Activated naive CD4-positive, alpha-beta T cell treated with anti-CD3 and anti-CD28 coated beads, Interleukin-2, amount 50 U/mL, for 72 hours (primary cell): ENCODE measurements around the gene TEX30. TPM values are rescaled to one million over a fixed set of nuclear protein-coding genes. Genes with fewer than 3 reads are reported as not detected.
A peak's percentile ranks its signal among the peaks of the same experiment; 100 is the strongest.

Experiments used
- ATAC-seq, 2 donors: fragments of 150-1000 bp; cut with Tn5 transposase; 2 replicates each; pipeline ENCODE4 v1.10.0; 2021; ENCODE audit warnings: mild to moderate bottlenecking in 2 of 2, moderate library complexity in 2 of 2
- DNase-seq, 2 donors: peaks; one replicate each; pipeline ENCODE4 v3.0.0; 2021 to 2022; ENCODE audit warnings: low spot score in 2 of 2
- H3K27ac Mint-ChIP-seq, 2 donors: one replicate each; pipeline ENCODE4 v1.8.0; 2022; ENCODE audit warnings: mild to moderate bottlenecking in 2 of 2, mixed read lengths in 2 of 2
- H3K36me3 Mint-ChIP-seq, 2 donors: one replicate each; pipeline ENCODE4 v1.8.0; 2022; ENCODE audit warnings: mixed read lengths in 2 of 2
- H3K9me3 Mint-ChIP-seq, 2 donors: one replicate each; pipeline ENCODE4 v1.8.0; 2022; ENCODE audit warnings: mixed read lengths in 2 of 2
- total RNA-seq, 2 donors: library from RNA; stranded (reverse); gene quantifications; one replicate each; pipeline ENCODE4 v1.2.3, GENCODE V29; 2022

TEX30 gene
- total RNA-seq, 2 donors from 2014 or later = 17.4 to 23.4 TPM

GRCh38 chr13:102758842-102759241 lies 14.7 kb downstream of the TEX30 start:
- no peaks in the 10 kb centered on the region for H3K36me3 Mint-ChIP-seq
- no peak overlapping the region for H3K27ac Mint-ChIP-seq
- DNase-seq = no peak
- no peaks in the 10 kb centered on the region for H3K9me3 Mint-ChIP-seq
- ATAC-seq = no peak

GRCh38 chr13:102757006-102757405 lies 16.6 kb downstream of the TEX30 start:
- ATAC-seq (no peak), DNase-seq (no peak)
- no peak overlapping the region for H3K27ac Mint-ChIP-seq
- no peaks in the 10 kb centered on the region for H3K36me3 Mint-ChIP-seq
- no peaks in the 10 kb centered on the region for H3K9me3 Mint-ChIP-seq

GRCh38 chr13:102751886-102752285 lies 21.7 kb downstream of the TEX30 start:
- DNase-seq (no peak), ATAC-seq (no peak)
- peaks cover 21 to 26% of the 10 kb centered on the region in 2 donors for H3K36me3 Mint-ChIP-seq
- no peak overlapping the region for H3K27ac Mint-ChIP-seq
- H3K9me3 Mint-ChIP-seq = peaks cover 5% of the 10 kb centered on the region in 2 donors

- Mint-ChIP-seq H3K36me3 (peaks cover 22 to 55% of the 10 kb centered on the region in 2 donors), H3K9me3 (peaks cover 40 to 42% of the 10 kb centered on the region in 2 donors), H3K27ac (no peak overlapping the region)
- no peak for ATAC-seq
- DNase-seq = no peak
These were observed 31.1 kb downstream of the TEX30 start for GRCh38 chr13:102742506-102742905.

- Mint-ChIP-seq H3K36me3 (peaks cover 22 to 54% of the 10 kb centered on the region in 2 donors), H3K27ac (no peak overlapping the region), H3K9me3 (peaks cover 40 to 42% of the 10 kb centered on the region in 2 donors)
- ATAC-seq (no peak), DNase-seq (no peak)
These were observed 31.5 kb downstream of the TEX30 start for GRCh38 chr13:102742101-102742500.

- no peak overlapping the region for H3K27ac Mint-ChIP-seq
- peaks cover 0 to 5% of the 10 kb centered on the region in 2 donors for H3K36me3 Mint-ChIP-seq
- no peaks in the 10 kb centered on the region for H3K9me3 Mint-ChIP-seq
- peak in 1 of 2 donors; percentile 71 for ATAC-seq
- no peak for DNase-seq
These were observed 43.9 kb downstream of the TEX30 start for GRCh38 chr13:102729560-102730270.

- Mint-ChIP-seq H3K36me3 (peaks cover 0 to 5% of the 10 kb centered on the region in 2 donors), H3K27ac (no peak overlapping the region), H3K9me3 (no peaks in the 10 kb centered on the region)
- DNase-seq (no peak), ATAC-seq (no peak)
These were observed 47.2 kb downstream of the TEX30 start for GRCh38 chr13:102726430-102726829.

GRCh38 chr13:102724923-102725322 lies 48.7 kb downstream of the TEX30 start:
- Mint-ChIP-seq H3K36me3 (peaks cover 0 to 5% of the 10 kb centered on the region in 2 donors), H3K9me3 (no peaks in the 10 kb centered on the region), H3K27ac (no peak overlapping the region)
- DNase-seq (no peak), ATAC-seq (peak in 1 of 2 donors; percentile 44)

- H3K9me3 Mint-ChIP-seq = no peaks in the 10 kb centered on the region
- DNase-seq (no peak), ATAC-seq (no peak)
- peaks cover 0 to 5% of the 10 kb centered on the region in 2 donors for H3K36me3 Mint-ChIP-seq
- H3K27ac Mint-ChIP-seq = no peak overlapping the region
These were observed 51.8 kb downstream of the TEX30 start for GRCh38 chr13:102721800-102722231.

- Mint-ChIP-seq H3K9me3 (no peaks in the 10 kb centered on the region), H3K27ac (no peak overlapping the region), H3K36me3 (no peaks in the 10 kb centered on the region)
- no peak for ATAC-seq
- DNase-seq = no peak
These were observed 54.8 kb downstream of the TEX30 start for GRCh38 chr13:102718746-102719145.

Other genes with a start within 250 kb of the TEX30 start
- 10 to 100 TPM; 62.4 to 62.7 TPM for gene TPP2, start 176.8 kb downstream of the TEX30 start, total RNA-seq
- gene METTL21C, start 78.7 kb downstream of the TEX30 start, total RNA-seq = not detected
- 1 to 10 TPM; 1.8 to 4.3 TPM for gene POGLUT2, start 25.2 kb upstream of the TEX30 start, total RNA-seq
- 10 to 100 TPM in 1 of 2 donors, 1 to 10 TPM in 1; 4.6 to 17.9 TPM for gene BIVM, start 25.3 kb upstream of the TEX30 start, total RNA-seq
- gene ERCC5, start 72.2 kb upstream of the TEX30 start, total RNA-seq = 10 to 100 TPM; 69.7 to 84.6 TPM